WTC11 (cell line): Measurements from ENCODE around the gene FGD6. TPM values are rescaled to one million over a fixed set of nuclear protein-coding genes. Genes with fewer than 3 reads are reported as not detected.
"Not testable (repeated sequence)": the region's sequence is repeated elsewhere in the genome, so short reads cannot be mapped to it uniquely, and the experiment has no call there.

ENCODE experiments used
- ATAC-seq: fragments of 200-7000 bp; cut with Tn5 transposase; 2 replicates; pipeline ENCODE4 v1.10.0; 2021; ENCODE audit warnings: mild to moderate bottlenecking, moderate library complexity
- CTCF ChIA-PET: fragments of 300-600 bp; sonication (Branson Sonifier 250); formaldehyde crosslinking; loops from one replicate; lab custom pipeline; 2021; ENCODE audit warnings: antibody characterized with exemption; lab: Charles Lee
- POLR2A ChIA-PET: fragments of 350-600 bp; sonication (Branson Sonifier 250); formaldehyde crosslinking; loops from one replicate; lab custom pipeline; 2021; ENCODE audit warnings: antibody characterized with exemption; lab: Charles Lee
- DNase-seq: peaks from one replicate; pipeline ENCODE4 v3.0.0; 2021; ENCODE audit warnings: low spot score
- H3K27ac Mint-ChIP-seq: 2 replicates; pipeline ENCODE4 v1.8.0; 2021; ENCODE audit warnings: mixed read lengths
- H3K27me3 Mint-ChIP-seq: 2 replicates; pipeline ENCODE4 v1.8.0; 2021; ENCODE audit warnings: low read depth, mild to moderate bottlenecking, moderate library complexity, mixed read lengths
- H3K36me3 Mint-ChIP-seq: 2 replicates; pipeline ENCODE4 v1.8.0; 2021; ENCODE audit warnings: mixed read lengths
- H3K4me1 Mint-ChIP-seq: 2 replicates; pipeline ENCODE4 v1.8.0; 2022; ENCODE audit warnings: mixed read lengths
- H3K4me3 Mint-ChIP-seq: 2 replicates; pipeline ENCODE4 v1.8.0; 2021; ENCODE audit warnings: mild to moderate bottlenecking, moderate library complexity, mixed read lengths
- H3K9me3 Mint-ChIP-seq: 2 replicates; pipeline ENCODE4 v1.8.0; 2021; ENCODE audit warnings: mixed read lengths
- ATF6 ChIP-seq: sonication (generic); formaldehyde crosslinking; IDR thresholded peaks from 2 replicates; pipeline ENCODE4 v1.8.1; 2023; ENCODE audit warnings: mild to moderate bottlenecking, missing genetic modification reagents
- ERG ChIP-seq: fragments of 250-450 bp; sonication (Bioruptor Pico); IDR thresholded peaks from 2 replicates; pipeline ENCODE4 v1.8.0; 2021; ENCODE audit warnings: mild to moderate bottlenecking
- GABPB1 ChIP-seq: sonication (generic); formaldehyde crosslinking; IDR thresholded peaks from 2 replicates; pipeline ENCODE4 v1.8.1; 2023; ENCODE audit warnings: mild to moderate bottlenecking, missing genetic modification reagents
- GTF2I ChIP-seq: fragments of 250-450 bp; sonication (Bioruptor Pico); conservative IDR thresholded peaks from 2 replicates; pipeline ENCODE4 v1.4.0; 2021; ENCODE audit warnings: mild to moderate bottlenecking
- HMGXB4 ChIP-seq: sonication (generic); formaldehyde crosslinking; IDR thresholded peaks from 2 replicates; pipeline ENCODE4 v1.8.1; 2023; ENCODE audit warnings: mild to moderate bottlenecking, moderate library complexity, missing genetic modification reagents
- MLX ChIP-seq: sonication (generic); formaldehyde crosslinking; IDR thresholded peaks from 2 replicates; pipeline ENCODE4 v1.8.1; 2023; ENCODE audit warnings: mild to moderate bottlenecking, missing genetic modification reagents, moderate library complexity
- NR3C1 ChIP-seq: sonication (generic); formaldehyde crosslinking; conservative IDR thresholded peaks from 2 replicates; pipeline ENCODE4 v1.8.1; 2023; ENCODE audit warnings: low read depth, mild to moderate bottlenecking, missing genetic modification reagents
- STAT6 ChIP-seq: sonication (generic); formaldehyde crosslinking; conservative IDR thresholded peaks from 2 replicates; pipeline ENCODE4 v1.8.1; 2023; ENCODE audit warnings: mild to moderate bottlenecking, low read depth, missing genetic modification reagents, moderate library complexity
- TEAD1 ChIP-seq: sonication (generic); formaldehyde crosslinking; IDR thresholded peaks from 2 replicates; pipeline ENCODE4 v1.8.0; 2022; ENCODE audit warnings: mild to moderate bottlenecking, missing genetic modification reagents
- ZBTB43 ChIP-seq: sonication (generic); formaldehyde crosslinking; IDR thresholded peaks from 2 replicates; pipeline ENCODE4 v1.8.1; 2023; ENCODE audit warnings: mild to moderate bottlenecking, missing genetic modification reagents
- ZNF121 ChIP-seq: sonication (generic); formaldehyde crosslinking; IDR thresholded peaks from 2 replicates; pipeline ENCODE4 v1.8.0; 2023; ENCODE audit warnings: missing genetic modification reagents
- ZNF138 ChIP-seq: sonication (generic); formaldehyde crosslinking; conservative IDR thresholded peaks from 2 replicates; pipeline ENCODE4 v1.8.1; 2022; ENCODE audit warnings: mild to moderate bottlenecking, moderate library complexity, missing genetic modification reagents
- ZNF317 ChIP-seq: sonication (generic); formaldehyde crosslinking; IDR thresholded peaks from 2 replicates; pipeline ENCODE4 v1.8.1; 2023; ENCODE audit warnings: low read depth, mild to moderate bottlenecking, moderate library complexity, missing genetic modification reagents, borderline replicate concordance
- ZNF396 ChIP-seq: fragments of 250-450 bp; sonication (Bioruptor Pico); IDR thresholded peaks from 2 replicates; pipeline ENCODE4 v1.8.0; 2021; ENCODE audit warnings: mild to moderate bottlenecking, moderate library complexity, borderline replicate concordance
- ZNF423 ChIP-seq: fragments of 250-450 bp; sonication (Bioruptor Pico); IDR thresholded peaks from 2 replicates; pipeline ENCODE4 v2.1.2; 2022; ENCODE audit warnings: mild to moderate bottlenecking, moderate library complexity
- ZNF512 ChIP-seq: sonication (generic); formaldehyde crosslinking; IDR thresholded peaks from 2 replicates; pipeline ENCODE4 v1.8.1; 2022; ENCODE audit warnings: missing genetic modification reagents, borderline replicate concordance
- ZNF671 ChIP-seq: fragments of 250-450 bp; sonication (Bioruptor Pico); IDR thresholded peaks from 2 replicates; pipeline ENCODE4 v1.8.0; 2021; ENCODE audit warnings: mild to moderate bottlenecking
- total RNA-seq: library from RNA; stranded (reverse); gene quantifications from 3 replicates; pipeline ENCODE4 v1.2.3, GENCODE V29; 2021

The FGD6 gene
- total RNA-seq, 1 experiment from 2014 or later, result 28.2 TPM

GRCh38 chr12:95196875-95197569 is 20.2 kb downstream of the FGD6 start:
- H3K4me3 Mint-ChIP-seq, DNase-seq, H3K27me3 Mint-ChIP-seq, H3K36me3 Mint-ChIP-seq, H3K9me3 Mint-ChIP-seq, POLR2A ChIA-PET, ATAC-seq, CTCF ChIA-PET: not testable (repeated sequence)
- H3K27ac Mint-ChIP-seq, result peak overlapping the region; percentile 45
- H3K4me1 Mint-ChIP-seq, result peaks cover 57% of the 10 kb centered on the region
- peak; percentile 65; the same call in 1 of the 2 replicates for TF ChIP-seq ZNF121 (CRISPR knock-in tag)

- ChIA-PET CTCF (no interaction called here), POLR2A (interaction anchor here (1.7 kb wide), 1 partner anchor 23 kb away, joined by 5 read pairs; the partner anchor contains the start of genes FGD6 and VEZT)
- DNase-seq, result no peak
Observed at GRCh38 chr12:95195122-95195521, 22.1 kb downstream of the FGD6 start.

GRCh38 chr12:95193139-95193538 is 24.1 kb downstream of the FGD6 start:
- Mint-ChIP-seq H3K27me3 (no peaks in the 10 kb centered on the region), H3K27ac (no peak overlapping the region), H3K36me3 (no peaks in the 10 kb centered on the region), H3K4me3 (no peak overlapping the region), H3K9me3 (no peaks in the 10 kb centered on the region), H3K4me1 (peaks cover 36% of the 10 kb centered on the region)
- no peak for DNase-seq
- no peak for ATAC-seq
- ChIA-PET CTCF (no interaction called here), POLR2A (no interaction called here)
- no peak for TF ChIP-seq TEAD1 (CRISPR knock-in tag)
- TF ChIP-seq ZNF396, result no peak
- TF ChIP-seq ATF6, result no peak
- no peak for TF ChIP-seq ZNF423 (CRISPR knock-in tag)
- no peak for TF ChIP-seq STAT6 (CRISPR knock-in tag)
- no peak for TF ChIP-seq GABPB1
- no peak for TF ChIP-seq ZNF138
- no peak for TF ChIP-seq GTF2I (CRISPR knock-in tag)
- no peak for TF ChIP-seq ZNF512
- no peak for TF ChIP-seq NR3C1 (CRISPR knock-in tag)
- TF ChIP-seq ZBTB43 (CRISPR knock-in tag), result no peak

More at GRCh38 chr12:95195122-95195521, 22.1 kb downstream of the FGD6 start:
- Mint-ChIP-seq H3K27ac (peak overlapping the region; percentile 95), H3K9me3 (no peaks in the 10 kb centered on the region), H3K4me1 (peaks cover 38% of the 10 kb centered on the region), H3K36me3 (no peaks in the 10 kb centered on the region), H3K27me3 (no peaks in the 10 kb centered on the region), H3K4me3 (no peak overlapping the region)
- TF ChIP-seq MLX (CRISPR knock-in tag) (no peak), ZNF671 (CRISPR knock-in tag) (no peak), ZNF317 (CRISPR knock-in tag) (no peak), HMGXB4 (CRISPR knock-in tag) (no peak), ERG (CRISPR knock-in tag) (no peak)
- peak; percentile 70 for ATAC-seq
